Measurements from ENCODE around the gene TFEB. TPM values are rescaled to one million over a fixed set of nuclear protein-coding genes. Genes with fewer than 3 reads are reported as not detected.
"Not testable (repeated sequence)": the region's sequence is repeated elsewhere in the genome, so short reads cannot be mapped to it uniquely, and the experiment has no call there.

Gene TFEB
- polyA plus RNA-seq, 3 donors, result 5.5 to 9.8 (median 9.6) TPM

DNA sequence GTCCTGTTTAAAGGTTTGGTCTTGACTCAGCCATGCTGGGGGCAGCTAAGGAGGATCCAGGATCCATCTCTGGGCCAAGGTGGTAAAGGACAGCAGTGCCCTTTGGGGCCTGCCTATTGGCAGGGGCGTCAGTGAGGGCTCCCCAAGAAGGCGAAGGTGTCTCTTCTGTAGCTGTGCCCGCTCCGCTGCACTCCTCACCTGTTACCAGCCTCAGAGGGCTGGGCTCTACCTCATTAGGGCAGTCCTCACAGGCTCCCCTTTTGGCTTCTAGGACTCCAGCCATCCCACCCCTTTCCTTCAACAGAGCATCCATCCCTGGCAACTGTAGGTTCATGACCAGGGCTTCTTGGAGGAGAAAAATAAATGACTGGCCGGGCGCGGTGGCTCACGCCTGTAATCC, 34.0 kb upstream of the TFEB start:
- DNase-seq (ENCODE audit: extremely low read depth in 1 of 11, low read depth in 9 of 11, low spot score in 4 of 11), result no peak

DNA sequence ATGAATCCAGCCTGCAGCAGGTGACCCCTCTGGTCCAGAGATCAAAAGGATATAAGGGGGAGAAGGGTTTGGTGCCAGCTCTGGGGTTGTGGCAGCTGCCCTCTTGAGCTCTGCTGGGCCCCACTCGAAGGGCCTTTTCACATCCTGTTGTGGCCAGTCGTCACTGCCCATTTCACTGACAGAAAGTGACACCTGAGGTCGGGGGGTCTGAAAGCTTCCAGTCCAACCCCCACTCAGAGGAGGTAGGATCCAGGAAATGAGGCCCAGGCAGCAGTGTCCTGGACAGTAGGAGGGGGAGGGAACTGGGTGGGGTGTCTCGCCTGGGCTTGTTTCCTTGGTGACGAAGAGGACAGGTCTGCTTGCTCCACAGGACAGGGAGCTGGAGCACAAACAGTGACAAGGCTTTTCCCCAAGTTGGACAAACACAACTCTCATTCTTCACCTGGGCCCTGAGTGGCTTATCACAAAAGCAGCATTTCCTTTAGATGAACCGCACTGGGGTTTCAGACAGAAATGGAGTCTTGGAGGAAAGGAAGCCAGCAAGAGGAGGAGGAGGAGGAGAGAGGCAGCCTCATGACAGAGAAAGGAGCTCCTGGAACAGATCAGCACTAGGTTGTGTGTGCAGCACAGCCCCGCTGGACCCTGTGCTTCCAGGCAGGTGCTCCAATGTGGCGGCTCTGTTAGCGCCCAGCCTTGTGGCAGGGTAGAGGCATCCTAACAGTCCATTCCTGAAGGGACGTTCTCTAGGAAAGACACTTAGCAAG, 33.3 kb upstream of the TFEB start:
- no peak for DNase-seq (ENCODE audit: extremely low read depth in 1 of 11, low read depth in 9 of 11, low spot score in 4 of 11)

DNA sequence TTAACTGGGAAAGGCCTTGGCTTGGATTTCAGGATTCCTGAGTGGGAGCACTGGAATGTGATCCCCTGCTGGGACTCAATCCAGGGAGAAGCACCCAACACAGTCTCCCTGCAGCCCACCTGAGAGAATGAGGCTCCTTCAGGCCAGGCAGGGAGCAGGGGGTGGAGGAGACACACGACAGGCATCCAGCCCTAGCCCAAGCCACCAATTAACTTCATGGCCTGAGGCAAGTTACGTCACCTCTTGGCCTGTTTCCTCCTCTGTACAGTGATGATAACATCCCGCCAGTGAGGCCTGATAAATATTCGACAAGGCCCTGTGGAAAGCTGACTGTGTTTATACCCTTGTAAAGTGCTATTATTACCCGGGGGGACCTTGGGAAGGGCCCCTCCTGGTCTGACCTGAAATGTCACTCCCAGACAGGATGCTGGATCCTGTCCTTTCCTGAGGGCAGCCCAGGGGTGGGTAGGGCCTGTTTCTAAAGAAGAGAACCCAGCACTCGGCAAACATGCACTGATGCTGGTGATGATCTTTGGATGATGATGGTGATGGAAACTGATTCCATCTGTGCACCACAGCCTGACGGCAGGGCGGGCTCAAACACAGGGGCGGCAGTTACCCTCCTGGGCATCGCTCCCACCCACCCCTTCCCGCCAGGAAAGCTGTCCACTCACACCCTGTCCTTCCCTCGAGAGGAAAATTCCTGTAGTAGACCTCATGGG, 31.9 kb upstream of the TFEB start:
- no peak for DNase-seq (ENCODE audit: extremely low read depth in 1 of 11, low read depth in 9 of 11, low spot score in 4 of 11)

DNA sequence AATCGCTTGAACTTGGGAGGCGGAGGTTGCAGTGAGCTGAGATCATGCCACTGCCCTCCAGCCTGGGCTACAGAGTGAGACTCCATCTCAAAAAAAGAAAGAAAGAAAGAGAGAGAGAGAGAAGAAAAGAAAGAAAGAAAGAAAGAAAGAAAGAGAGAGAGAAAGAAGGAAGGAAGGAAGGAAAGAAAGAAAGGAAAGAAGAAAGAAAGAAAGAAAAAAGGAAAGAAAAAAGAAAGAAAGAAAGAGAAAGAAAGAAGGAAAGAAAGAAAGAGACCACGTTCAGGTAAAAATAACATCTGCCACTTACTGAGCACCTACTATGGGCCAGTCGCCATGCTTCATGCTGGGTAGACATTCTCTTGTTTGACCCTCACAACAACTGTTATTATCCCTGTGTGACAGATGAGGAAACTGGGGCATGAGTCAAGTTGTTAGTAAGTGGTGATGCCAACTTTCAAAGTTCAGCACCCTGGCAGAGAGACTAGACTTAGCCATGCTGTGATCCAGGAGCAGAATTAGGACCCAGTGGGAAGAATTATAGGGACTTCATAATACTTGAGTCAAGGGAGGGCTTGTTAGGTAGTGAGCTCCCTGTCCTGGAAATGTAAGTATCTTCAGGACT, 30.7 kb upstream of the TFEB start:
- DNase-seq (ENCODE audit: extremely low read depth in 1 of 11, low read depth in 9 of 11, low spot score in 4 of 11), result not testable (repeated sequence)

DNA sequence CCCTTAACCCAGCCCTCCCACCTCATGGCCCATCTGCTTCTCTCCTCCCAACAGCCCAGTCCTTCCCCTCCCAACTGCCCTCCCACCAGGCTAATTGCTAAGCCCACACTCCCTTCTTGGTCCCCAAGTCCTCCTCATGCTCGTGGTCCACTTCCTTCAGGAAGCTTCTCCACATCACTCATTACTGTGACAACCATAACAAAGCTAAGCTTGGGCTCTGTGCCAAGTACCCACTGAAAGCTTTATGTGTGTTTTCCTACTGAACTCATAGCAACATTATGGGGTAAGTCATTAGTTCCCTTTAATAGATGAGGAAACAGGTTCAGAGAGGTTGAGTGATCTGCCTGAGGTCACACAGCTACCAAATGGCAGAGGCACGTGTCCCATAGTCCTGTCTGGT, 28.1 kb upstream of the TFEB start:
- no peak for DNase-seq (ENCODE audit: extremely low read depth in 1 of 11, low read depth in 9 of 11, low spot score in 4 of 11)

DNA sequence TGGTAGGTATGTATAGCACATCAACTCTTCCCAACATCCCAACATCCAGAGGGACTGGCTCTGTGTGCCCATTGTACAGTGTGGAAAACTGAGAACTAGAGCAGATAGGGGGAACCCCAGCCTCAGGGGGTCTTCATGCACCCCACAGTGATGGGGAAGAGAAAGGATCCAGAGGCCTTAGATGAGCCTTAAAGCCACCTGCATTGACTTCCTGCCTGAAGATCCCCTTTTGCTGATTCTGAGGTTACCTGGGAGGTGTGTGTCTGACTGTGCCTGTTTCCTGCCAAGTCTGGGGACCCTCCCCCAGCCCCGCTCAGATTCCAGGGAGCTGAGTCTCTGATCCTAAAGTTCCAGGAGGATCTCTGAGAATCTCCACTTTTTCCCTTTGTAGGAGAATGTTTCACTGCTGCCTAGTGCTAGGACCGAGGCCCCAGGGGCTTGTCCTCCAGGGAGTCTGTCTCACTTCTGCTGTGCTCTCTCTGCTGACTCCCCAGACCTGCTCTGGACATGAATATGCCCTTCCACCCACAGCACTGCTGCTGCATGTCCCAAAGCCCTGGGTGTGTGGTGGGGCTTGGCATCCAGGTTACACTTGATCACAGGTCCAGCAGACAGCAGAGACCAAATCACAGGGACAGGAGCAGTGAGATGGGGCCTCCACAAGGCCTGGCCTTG, 24.6 kb upstream of the TFEB start:
- DNase-seq (ENCODE audit: extremely low read depth in 1 of 11, low read depth in 9 of 11, low spot score in 4 of 11), result no peak

DNA sequence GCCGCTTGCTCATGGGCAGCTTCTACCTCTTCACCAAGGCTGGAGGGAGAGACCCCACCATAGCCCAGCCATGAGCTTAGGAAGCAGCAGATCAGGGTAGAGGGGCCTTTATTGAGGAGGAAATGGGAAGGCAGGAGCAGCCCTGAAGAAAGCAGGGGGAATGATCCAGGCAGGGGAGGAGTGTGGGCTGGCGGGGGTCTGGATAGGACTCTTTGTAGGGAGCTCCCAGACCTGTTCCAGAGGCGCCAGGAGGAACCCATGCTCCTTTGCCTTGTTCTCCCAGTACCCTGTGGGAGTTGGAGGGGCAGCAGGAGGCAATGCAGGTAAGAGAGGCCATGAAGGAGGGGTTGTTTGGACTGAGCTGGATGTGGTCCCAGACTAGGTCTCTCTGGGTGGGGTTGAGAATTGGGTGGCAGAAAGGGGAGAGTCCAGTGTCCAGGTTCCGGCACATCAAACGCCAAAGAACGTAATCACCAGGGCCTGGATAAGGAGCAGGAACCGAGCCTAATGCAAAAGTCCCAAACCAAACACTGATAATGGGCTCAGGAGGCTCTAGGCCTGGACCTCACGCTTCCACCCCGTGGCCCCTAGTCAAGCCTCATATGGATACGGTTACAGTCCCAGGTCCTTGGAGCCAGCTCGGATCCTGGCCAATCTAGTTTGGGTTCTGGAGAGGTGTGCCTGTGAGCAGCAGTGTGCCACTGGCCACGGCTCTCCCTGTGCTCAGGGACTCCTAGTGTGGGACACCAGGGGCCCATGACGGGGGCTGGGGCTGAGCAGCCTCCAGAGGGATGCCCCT, 23.9 kb upstream of the TFEB start:
- no peak for DNase-seq (ENCODE audit: extremely low read depth in 1 of 11, low read depth in 9 of 11, low spot score in 4 of 11)

DNA sequence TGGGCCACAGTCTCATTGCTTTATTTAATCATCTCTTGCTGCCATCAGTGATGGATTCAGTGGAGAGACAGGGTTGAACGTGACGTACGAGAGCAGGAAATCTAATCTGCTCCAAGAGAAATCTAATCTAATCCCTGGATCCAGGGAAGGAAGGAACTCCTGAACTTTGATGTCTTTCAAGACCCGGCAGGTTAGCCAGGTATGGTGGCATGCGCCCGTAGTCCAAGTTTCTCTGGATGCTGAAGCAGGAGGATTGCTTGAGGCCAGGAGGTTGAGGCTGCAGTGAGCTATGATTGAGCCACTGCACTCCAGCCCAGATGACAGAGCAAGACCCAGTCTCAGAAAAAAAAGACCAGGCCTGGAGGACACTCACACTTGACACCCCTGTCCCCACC, 23.2 kb upstream of the TFEB start:
- DNase-seq (ENCODE audit: extremely low read depth in 1 of 11, low read depth in 9 of 11, low spot score in 4 of 11), result no peak

DNA sequence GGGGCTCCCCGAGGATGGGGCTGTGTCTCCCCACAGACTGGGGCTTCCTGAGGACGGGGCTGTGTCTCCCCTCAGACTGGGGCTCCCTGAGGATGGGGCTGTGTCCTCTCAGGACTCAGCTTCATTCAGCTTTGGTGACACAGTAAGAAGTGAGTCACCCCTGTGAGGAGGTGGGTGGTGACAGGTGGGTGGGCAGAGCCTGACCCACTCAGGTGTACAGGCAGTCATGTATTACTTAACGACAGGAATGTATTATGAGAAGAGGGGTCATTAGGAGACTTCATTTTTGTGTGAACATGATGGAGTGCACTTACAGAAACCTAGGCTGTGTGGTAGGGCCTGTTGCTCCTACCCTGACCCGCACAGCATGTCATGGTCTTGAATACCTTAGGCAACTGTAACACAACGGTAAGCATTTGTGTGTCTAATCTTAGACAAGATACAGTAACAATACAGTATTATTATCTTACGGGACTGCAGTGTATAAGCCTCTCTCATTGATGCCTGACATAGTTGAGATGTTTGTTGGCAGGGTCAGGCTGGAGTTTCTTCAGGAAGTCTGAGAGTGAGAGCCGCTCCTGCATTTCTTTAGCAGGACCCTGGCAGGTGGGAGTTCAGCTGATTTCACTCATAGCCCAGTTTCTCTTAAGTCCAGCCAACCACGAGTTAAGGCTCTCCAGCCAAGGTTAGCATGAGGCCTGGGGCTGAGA, 22.7 kb upstream of the TFEB start:
- no peak for DNase-seq (ENCODE audit: extremely low read depth in 1 of 11, low read depth in 9 of 11, low spot score in 4 of 11)

DNA sequence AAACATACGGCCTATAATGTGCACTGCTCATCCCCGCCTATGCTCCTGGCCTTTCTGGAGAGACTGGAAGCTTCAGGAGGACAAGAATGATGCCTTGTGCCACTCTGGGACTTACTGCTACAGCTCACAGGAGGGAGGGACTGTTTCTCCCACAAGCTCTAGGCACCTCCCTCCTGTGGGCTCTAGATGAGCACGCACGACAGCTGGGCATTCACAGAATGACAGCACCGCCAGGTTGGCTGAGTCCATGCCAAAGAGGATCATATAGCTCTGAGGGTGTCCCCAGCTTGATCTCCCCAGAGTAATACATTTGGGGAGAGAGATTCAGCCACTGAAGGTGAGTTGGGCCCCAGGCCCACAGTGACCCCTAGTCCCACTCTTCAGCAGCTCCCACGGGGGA, 21.9 kb upstream of the TFEB start:
- DNase-seq (ENCODE audit: extremely low read depth in 1 of 11, low read depth in 9 of 11, low spot score in 4 of 11), result no peak

DNA sequence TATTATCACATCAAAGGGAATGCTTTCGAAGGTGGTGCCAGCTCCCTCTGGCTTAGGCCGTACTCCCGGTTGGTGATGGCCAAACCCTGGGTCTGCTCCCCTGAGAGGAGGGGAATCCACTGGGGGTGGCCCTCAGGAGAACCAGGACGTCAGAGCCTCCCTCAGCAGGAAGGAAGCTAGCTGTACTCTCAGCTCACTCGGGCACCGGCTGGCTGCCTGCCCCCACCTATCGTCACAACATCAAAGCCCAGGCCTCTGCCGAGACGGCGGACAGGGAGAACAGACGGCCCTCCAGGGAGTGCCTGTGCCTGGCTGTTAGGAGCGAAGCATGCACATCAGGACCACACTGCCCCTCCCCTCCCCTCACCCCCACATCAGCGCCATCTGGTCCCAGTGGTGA, 20.9 kb upstream of the TFEB start:
- DNase-seq (ENCODE audit: extremely low read depth in 1 of 11, low read depth in 9 of 11, low spot score in 4 of 11), result no peak

DNA sequence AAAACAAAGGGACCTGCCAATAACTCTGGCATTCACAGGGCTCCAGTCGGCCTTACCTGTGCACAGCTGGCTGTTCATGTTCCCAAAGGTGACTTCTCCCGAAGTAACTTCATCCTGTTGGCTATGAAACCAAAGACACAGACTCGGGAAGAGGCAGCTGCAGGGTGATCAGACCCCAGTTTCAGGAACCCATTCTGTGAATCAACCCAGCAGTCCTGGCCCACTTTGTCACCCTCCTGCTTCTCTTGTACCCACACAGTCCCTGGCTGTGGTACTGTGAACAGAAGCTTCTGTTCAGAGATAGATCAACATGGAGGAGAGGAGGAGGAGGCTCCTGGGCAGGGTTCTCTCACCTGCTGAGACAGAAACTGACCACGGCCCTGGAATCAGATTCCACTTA, 20.5 kb upstream of the TFEB start:
- no peak for DNase-seq (ENCODE audit: extremely low read depth in 1 of 11, low read depth in 9 of 11, low spot score in 4 of 11)

DNA sequence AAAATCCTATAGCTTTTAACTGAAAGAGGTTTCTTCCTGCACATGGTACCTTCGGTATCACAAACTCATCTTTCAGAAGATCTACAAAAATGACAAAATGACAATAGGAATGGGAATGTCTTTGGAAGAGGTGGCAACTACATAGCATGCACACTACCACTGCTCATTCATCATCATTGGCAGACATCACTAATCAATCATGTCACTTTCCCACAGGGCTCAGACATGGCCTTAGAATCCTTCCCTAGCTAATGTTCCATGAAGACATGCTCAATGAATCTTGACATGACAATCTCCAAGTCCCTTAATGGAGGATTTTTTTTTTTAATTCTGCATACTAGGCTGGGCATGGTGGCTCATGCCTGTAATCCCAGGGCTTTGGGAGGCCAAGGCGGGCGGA, 15.0 kb upstream of the TFEB start:
- DNase-seq (ENCODE audit: extremely low read depth in 1 of 11, low read depth in 9 of 11, low spot score in 4 of 11), result no peak

DNA sequence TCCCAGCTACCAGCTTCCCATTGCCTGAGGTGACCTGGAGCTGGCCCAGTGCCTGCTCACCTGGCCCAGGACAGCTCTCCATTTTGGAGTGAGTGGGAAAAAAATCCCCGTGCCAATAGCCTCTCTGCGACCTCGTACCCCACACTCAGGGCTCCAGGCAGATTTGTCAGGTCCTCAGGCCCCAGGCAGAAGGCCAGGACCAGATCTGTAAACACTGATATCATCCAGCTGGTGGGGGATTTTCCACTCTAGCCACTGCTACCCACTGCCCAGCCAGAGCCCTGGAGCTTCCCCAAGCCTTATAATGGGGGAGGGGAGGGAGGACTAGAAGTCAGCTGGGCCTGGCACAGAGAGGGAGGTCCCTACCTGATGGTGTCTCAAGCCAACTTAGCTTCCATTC, 13.1 kb upstream of the TFEB start:
- no peak for DNase-seq (ENCODE audit: extremely low read depth in 1 of 11, low read depth in 9 of 11, low spot score in 4 of 11)

DNA sequence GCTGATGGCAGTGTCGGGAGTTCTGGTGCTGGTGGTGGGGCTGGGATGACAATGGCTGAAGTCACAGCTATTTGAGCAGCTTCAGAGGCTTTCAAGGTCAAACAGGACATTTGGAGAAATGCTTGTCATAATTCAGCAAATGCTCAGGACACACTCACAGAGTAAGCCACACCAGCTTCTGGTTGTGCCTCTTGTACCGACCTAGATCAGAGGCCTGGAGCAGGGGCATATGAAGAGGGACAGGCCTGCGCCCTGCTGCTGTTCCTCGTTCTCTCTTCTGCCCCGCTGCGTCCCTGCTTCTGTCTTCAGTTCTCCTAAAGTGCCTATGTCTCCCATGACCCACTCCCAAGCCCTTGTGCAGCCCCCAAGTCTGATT, 12.7 kb upstream of the TFEB start:
- DNase-seq (ENCODE audit: extremely low read depth in 1 of 11, low read depth in 9 of 11, low spot score in 4 of 11), result no peak

DNA sequence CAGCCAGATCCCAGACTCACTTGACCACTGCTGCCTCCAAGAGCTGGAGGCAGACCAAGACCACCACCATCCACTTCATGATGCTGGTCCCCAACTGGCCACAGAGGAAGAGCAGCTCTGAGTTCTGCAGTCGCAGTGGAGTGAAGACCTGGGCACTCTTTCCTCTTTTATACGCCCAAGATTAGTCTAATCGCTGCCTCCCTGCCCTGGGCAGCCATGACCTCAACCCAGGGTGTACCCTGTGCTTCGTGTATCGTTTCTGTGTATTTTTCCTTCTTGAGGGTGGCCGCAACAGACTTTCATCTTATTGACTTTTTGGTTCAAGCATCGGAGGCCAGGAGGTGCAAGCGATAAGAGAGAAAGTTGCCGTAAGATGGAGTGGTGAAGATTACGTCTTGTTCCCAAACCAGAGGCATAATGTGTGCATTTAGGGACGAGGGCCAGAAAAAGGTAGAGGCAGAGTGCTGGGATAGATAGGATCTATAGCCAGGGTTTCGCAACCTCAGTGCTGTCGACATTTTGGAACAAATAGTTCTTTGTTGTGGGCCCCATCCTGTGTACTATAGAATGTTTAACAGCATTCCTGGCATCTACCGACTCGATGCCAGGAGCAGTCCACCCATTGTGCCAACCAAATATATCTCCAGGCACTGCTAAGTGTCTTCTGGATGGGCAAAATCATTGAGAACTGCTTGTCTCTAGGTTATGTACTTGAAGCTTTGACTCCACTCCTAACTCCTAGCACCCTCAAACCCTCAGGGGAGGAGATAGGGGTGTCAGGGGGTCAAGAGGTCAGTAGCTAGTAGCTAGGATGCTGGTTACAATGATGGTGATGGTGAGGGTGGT, 12.1 kb upstream of the TFEB start, which contains the start of gene PGC:
PGC (minus strand) TSS at position 142 of the 846 bp plus-strand sequence; CDS start at position 79, 63 bp downstream.
- DNase-seq (ENCODE audit: extremely low read depth in 1 of 11, low read depth in 9 of 11, low spot score in 4 of 11), result no peak

DNA sequence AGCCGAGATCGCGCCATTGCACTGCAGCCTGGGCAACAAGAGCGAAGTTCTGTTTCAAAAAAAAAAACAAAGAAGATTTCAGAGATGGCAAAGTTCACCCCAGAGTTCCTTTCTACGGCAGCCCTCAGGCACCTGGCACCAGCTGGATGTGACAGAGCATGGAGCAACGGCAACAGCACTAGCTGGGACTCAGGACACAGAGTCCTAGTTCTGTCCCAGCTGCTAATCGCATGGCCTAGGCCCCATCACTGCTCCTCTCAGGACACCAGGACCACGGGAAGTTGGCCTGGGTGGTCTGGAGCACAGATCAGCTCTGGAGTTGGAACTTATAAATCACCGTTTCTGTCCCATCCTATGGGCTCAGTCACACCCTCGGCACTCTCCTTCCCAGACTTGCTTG, 10.7 kb upstream of the TFEB start:
- no peak for DNase-seq (ENCODE audit: extremely low read depth in 1 of 11, low read depth in 9 of 11, low spot score in 4 of 11)
